ENCODE data around the gene MAPKAP1. TPM values are rescaled to one million over a fixed set of nuclear protein-coding genes. Genes with fewer than 3 reads are reported as not detected.

Gene MAPKAP1
- total and polyA plus RNA-seq, 2 of the 13 experiments (the other 11 are each of a cell fraction or from before 2014, with no cell fraction given), result 45.0 to 64.3 TPM

DNA sequence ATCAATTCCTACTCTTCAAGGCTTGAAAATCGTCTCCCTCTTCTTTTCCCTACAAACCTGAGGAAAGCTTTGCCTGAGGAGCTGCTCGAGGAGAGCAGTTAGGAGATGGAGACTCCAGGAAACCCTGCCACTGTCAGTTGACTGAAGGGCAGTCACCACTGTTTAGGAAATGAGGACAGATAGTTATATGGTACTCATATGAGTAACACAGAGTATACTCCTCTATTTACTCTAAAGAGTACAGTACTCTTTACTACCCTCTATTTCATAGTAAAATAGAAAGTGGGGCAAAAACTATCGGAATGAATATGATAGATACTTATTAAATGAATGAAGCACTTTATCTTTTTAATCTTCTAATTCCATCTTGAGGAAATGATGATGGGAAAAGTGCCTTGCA, 115.8 kb downstream of the MAPKAP1 start (continued):
- TF ChIP-seq, protein P1, sequence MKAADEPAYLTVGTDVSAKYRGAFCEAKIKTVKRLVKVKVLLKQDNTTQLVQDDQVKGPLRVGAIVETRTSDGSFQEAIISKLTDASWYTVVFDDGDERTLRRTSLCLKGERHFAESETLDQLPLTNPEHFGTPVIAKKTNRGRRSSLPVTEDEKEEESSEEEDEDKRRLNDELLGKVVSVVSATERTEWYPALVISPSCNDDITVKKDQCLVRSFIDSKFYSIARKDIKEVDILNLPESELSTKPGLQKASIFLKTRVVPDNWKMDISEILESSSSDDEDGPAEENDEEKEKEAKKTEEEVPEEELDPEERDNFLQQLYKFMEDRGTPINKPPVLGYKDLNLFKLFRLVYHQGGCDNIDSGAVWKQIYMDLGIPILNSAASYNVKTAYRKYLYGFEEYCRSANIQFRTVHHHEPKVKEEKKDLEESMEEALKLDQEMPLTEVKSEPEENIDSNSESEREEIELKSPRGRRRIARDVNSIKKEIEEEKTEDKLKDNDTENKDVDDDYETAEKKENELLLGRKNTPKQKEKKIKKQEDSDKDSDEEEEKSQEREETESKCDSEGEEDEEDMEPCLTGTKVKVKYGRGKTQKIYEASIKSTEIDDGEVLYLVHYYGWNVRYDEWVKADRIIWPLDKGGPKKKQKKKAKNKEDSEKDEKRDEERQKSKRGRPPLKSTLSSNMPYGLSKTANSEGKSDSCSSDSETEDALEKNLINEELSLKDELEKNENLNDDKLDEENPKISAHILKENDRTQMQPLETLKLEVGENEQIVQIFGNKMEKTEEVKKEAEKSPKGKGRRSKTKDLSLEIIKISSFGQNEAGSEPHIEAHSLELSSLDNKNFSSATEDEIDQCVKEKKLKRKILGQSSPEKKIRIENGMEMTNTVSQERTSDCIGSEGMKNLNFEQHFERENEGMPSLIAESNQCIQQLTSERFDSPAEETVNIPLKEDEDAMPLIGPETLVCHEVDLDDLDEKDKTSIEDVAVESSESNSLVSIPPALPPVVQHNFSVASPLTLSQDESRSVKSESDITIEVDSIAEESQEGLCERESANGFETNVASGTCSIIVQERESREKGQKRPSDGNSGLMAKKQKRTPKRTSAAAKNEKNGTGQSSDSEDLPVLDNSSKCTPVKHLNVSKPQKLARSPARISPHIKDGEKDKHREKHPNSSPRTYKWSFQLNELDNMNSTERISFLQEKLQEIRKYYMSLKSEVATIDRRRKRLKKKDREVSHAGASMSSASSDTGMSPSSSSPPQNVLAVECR (CRISPR knock-in tag; IDR thresholded peaks at IDR 0.05; ENCODE audit: borderline replicate concordance), result no peak
- TF ChIP-seq CEBPB (IDR thresholded peaks at IDR 0.05; ENCODE audit: borderline replicate concordance, low read depth, low read length), result no peak
- no peak for TF ChIP-seq ZFP82 (CRISPR knock-in tag; IDR thresholded peaks at IDR 0.05; ENCODE audit: borderline replicate concordance)
- no peak for TF ChIP-seq ZKSCAN1 (IDR thresholded peaks at IDR 0.05; ENCODE audit: low read length)
- TF ChIP-seq SOX5 (CRISPR knock-in tag; IDR thresholded peaks at IDR 0.05; ENCODE audit: borderline replicate concordance), result no peak
- TF ChIP-seq RELA (CRISPR knock-in tag; IDR thresholded peaks at IDR 0.05), result no peak
- TF ChIP-seq ZNF720 (CRISPR knock-in tag; IDR thresholded peaks at IDR 0.05), result no peak
- TF ChIP-seq ZNF354B (CRISPR knock-in tag; IDR thresholded peaks at IDR 0.05), result no peak

DNA sequence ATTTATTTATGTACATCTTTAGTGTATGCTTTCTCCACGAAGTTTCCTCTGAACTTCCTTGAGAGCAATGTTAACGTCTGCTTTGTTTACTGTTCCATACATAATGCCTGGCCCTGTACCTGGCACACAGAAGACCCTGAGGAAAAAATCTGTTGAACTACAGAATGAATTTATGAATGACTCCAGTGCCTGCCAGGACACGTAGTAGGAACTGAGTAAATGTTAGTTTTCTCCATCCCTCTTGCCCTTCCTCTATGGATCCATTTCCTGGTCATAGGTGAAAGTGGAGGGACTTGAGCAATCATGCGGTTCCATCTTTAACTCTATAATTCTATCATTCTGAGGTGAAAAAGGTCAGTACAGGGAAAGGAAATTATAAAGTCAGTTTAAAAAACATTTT, 117.7 kb downstream of the MAPKAP1 start:
- intact Hi-C loops (cut with micrococcal nuclease; ENCODE audit: unreplicated experiment), result no loop called here
- H2AFZ ChIP-seq (ENCODE audit: low read length), result no peak overlapping the region
- CTCF ChIA-PET (ENCODE audit: low intra/inter-chr PET ratio, low total read pairs), result no interaction called here

More for the DNA sequence above, 117.7 kb downstream of the MAPKAP1 start:
- Histone ChIP-seq H3K79me2 (ENCODE audit: insufficient read depth, low read length) (peaks cover 2% of the 10 kb centered on the region), H3K4me1 (ENCODE audit: insufficient read depth, low read length) (peaks cover 52% of the 10 kb centered on the region), H3K4me2 (ENCODE audit: low read depth, low read length) (no peak overlapping the region), H3K4me3 (replicated peaks in 1 of 3; ENCODE audit: insufficient read depth in 1 of 3, low read depth in 2 of 3, low read length in 3 of 3) (no peak overlapping the region), H3K9ac (ENCODE audit: insufficient read depth, low read depth, low read length) (no peak overlapping the region), H3K27me3 (ENCODE audit: control insufficient read depth in 1 of 2, insufficient read depth in 2 of 2, low read length in 2 of 2) (no peaks in the 10 kb centered on the region), H4K20me1 (ENCODE audit: insufficient read depth, low read length) (no peaks in the 10 kb centered on the region), H3K9me3 (ENCODE audit: low read length) (no peaks in the 10 kb centered on the region), H3K27ac (ENCODE audit: extremely low read length, insufficient read depth, low read length) (no peak overlapping the region), H3K36me3 (replicated peaks in 1 of 2; ENCODE audit: control insufficient read depth in 1 of 2, insufficient read depth in 2 of 2, low read length in 2 of 2) (no peaks in the 10 kb centered on the region)
- WGBS (ENCODE audit: low lambda C conversion rate), result 84% methylated on average over 4 of the region's 4 CpGs
- POLR2A ChIA-PET, result no interaction called here
- no peak for ATAC-seq
- TF ChIP-seq, protein P2, sequence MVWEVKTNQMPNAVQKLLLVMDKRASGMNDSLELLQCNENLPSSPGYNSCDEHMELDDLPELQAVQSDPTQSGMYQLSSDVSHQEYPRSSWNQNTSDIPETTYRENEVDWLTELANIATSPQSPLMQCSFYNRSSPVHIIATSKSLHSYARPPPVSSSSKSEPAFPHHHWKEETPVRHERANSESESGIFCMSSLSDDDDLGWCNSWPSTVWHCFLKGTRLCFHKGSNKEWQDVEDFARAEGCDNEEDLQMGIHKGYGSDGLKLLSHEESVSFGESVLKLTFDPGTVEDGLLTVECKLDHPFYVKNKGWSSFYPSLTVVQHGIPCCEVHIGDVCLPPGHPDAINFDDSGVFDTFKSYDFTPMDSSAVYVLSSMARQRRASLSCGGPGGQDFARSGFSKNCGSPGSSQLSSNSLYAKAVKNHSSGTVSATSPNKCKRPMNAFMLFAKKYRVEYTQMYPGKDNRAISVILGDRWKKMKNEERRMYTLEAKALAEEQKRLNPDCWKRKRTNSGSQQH (CRISPR knock-in tag; IDR thresholded peaks at IDR 0.05; ENCODE audit: low read depth), result no peak
- no peak for TF ChIP-seq ZXDC (CRISPR knock-in tag; IDR thresholded peaks at IDR 0.05)
- in situ Hi-C loops (cut with HindIII; ENCODE audit: extremely low pct_ligation_motif_present, low pct_unique_long_range_greater_than_20kb), result no loop called here
- no TSS peak for BruUV-seq (replicated peaks)
- DNase-seq (ENCODE audit: low spot score), result no peak
- FAIRE-seq, result no peak

All from HepG2 (cell line).